OCI-LY7 (cell line): ENCODE results near the gene DRG1. TPM values are rescaled to one million over a fixed set of nuclear protein-coding genes. Genes with fewer than 3 reads are reported as not detected.
"Not testable (repeated sequence)": the region's sequence is repeated elsewhere in the genome, so short reads cannot be mapped to it uniquely, and the experiment has no call there.

ENCODE experiments used
- BruUV-seq: library from RNA; stranded (reverse); fragments of 400-500 nt; replicated peaks from 2 replicates; lab custom pipeline; 2021; lab: Mats Ljungman, UMichigan
- CTCF ChIA-PET: fragments of 300-600 bp; sonication (Branson Sonifier 250); formaldehyde crosslinking; loops from one replicate; lab custom pipeline; 2022; ENCODE audit warnings: antibody characterized with exemption; ENCODE audit not compliant: unreplicated experiment; lab: Charles Lee
- POLR2A ChIA-PET: fragments of 300-600 bp; sonication (Branson Sonifier 250); formaldehyde crosslinking; loops from one replicate; lab custom pipeline; 2022; ENCODE audit warnings: antibody characterized with exemption; lab: Charles Lee
- DNase-seq: peaks from one replicate; pipeline ENCODE4 v3.0.0-alpha.2; 2015; ENCODE audit warnings: low spot score
- H2AFZ ChIP-seq: fragments of 200-600 bp; sonication (generic), shearing (Covaris generic); 2 replicates; pipeline ENCODE4 v1.6.1; 2014; ENCODE audit warnings: mild to moderate bottlenecking, antibody characterized with exemption, low read length, moderate library complexity
- H3K27ac ChIP-seq: fragments of 200-600 bp; sonication (generic); 2 replicates; pipeline ENCODE4 v1.5.1; 2014; ENCODE audit warnings: mixed run types, low read depth, mild to moderate bottlenecking, moderate library complexity, low read length, inconsistent platforms; ENCODE audit not compliant: poor library complexity, severe bottlenecking
- H3K36me3 ChIP-seq: fragments of 200-600 bp; sonication (generic); 2 replicates; pipeline ENCODE4 v1.6.1; 2014; ENCODE audit warnings: mild to moderate bottlenecking, antibody characterized with exemption, low read length, moderate library complexity, mixed read lengths; ENCODE audit not compliant: insufficient read depth
- H3K4me1 ChIP-seq: fragments of 200-600 bp; sonication (generic); 2 replicates; pipeline ENCODE4 v1.5.1; 2014; ENCODE audit warnings: mild to moderate bottlenecking, low read length; ENCODE audit not compliant: insufficient read depth, poor library complexity, severe bottlenecking
- H3K4me2 ChIP-seq: fragments of 200-600 bp; sonication (generic); 2 replicates; pipeline ENCODE4 v1.6.1; 2014; ENCODE audit warnings: mild to moderate bottlenecking, low read length
- H3K4me3 ChIP-seq: fragments of 200-600 bp; sonication (generic); 2 replicates; pipeline ENCODE4 v1.5.1; 2014; ENCODE audit warnings: mild to moderate bottlenecking, low read depth, low read length; ENCODE audit not compliant: poor library complexity, severe bottlenecking
- H3K79me2 ChIP-seq: fragments of 200-600 bp; sonication (generic); 2 replicates; pipeline ENCODE4 v1.6.1; 2016; ENCODE audit warnings: low read depth, mild to moderate bottlenecking, low read length, moderate library complexity, mixed read lengths; ENCODE audit not compliant: insufficient read depth
- H3K9me2 ChIP-seq: fragments of 200-600 bp; sonication (generic); 2 replicates; pipeline ENCODE4 v1.6.1; 2016; ENCODE audit warnings: mild to moderate bottlenecking, low read length, mixed read lengths; ENCODE audit not compliant: insufficient read depth
- H3K9me3 ChIP-seq: fragments of 200-600 bp; sonication (generic); 2 replicates; pipeline ENCODE4 v1.6.1; 2014; ENCODE audit warnings: mild to moderate bottlenecking, mixed run types, low read length, mixed read lengths
- H4K20me1 ChIP-seq: fragments of 200-600 bp; sonication (generic); 2 replicates; pipeline ENCODE4 v1.6.1; 2014; ENCODE audit warnings: mild to moderate bottlenecking, antibody characterized with exemption, low read length, moderate library complexity, mixed read lengths; ENCODE audit not compliant: insufficient read depth
- CTCF ChIP-seq: fragments of 200-600 bp; sonication (generic); conservative IDR thresholded peaks from 2 replicates; pipeline ENCODE4 v1.5.1; 2014; ENCODE audit warnings: mild to moderate bottlenecking, antibody characterized with exemption, low read length, moderate library complexity, mixed read lengths
- EZH2phosphoT487 ChIP-seq: fragments of 200-600 bp; sonication (generic); IDR thresholded peaks from 2 replicates; pipeline ENCODE4 v1.6.1; 2018; ENCODE audit warnings: low read depth, borderline replicate concordance, mild to moderate bottlenecking, mixed run types, antibody characterized with exemption, low read length, moderate library complexity, mixed read lengths
- intact Hi-C: fragments of 100-400 bp; cut with micrococcal nuclease; formaldehyde crosslinking; loops from one replicate; pipeline ENCODE4 v1.10.0; 2022; ENCODE audit not compliant: unreplicated experiment
- total RNA-seq, 2 experiments: library from RNA; depleted of rRNA in 1 of 2; stranded (reverse); fragments of >200 nt in 1 of 2; shearing (Covaris generic) in 1 of 2; gene quantifications; 2 replicates each; pipeline ENCODE4 v1.2.3, GENCODE V29; 2014 to 2022

Gene DRG1
- total RNA-seq, 2 experiments from 2014 or later = 59.4 to 87.0 TPM

GRCh38 chr22:31394326-31394725, 5.1 kb upstream of the DRG1 start:
- H2AFZ ChIP-seq = no peak overlapping the region
- intact Hi-C loops = no loop called here
- ChIA-PET CTCF (no interaction called here), POLR2A (no interaction called here)
- no peak for DNase-seq
- TF ChIP-seq EZH2phosphoT487 (no peak), CTCF (no peak)
- no peaks in the 10 kb centered on the region for H3K36me3 ChIP-seq
- no peak overlapping the region for H3K4me3 ChIP-seq
- H3K9me3 ChIP-seq = no peaks in the 10 kb centered on the region
- no peak overlapping the region for H3K27ac ChIP-seq
- no peaks in the 10 kb centered on the region for H3K79me2 ChIP-seq
- no TSS peak for BruUV-seq
- no peak overlapping the region for H3K4me2 ChIP-seq
- peaks cover 12% of the 10 kb centered on the region for H3K4me1 ChIP-seq
- H4K20me1 ChIP-seq = no peaks in the 10 kb centered on the region
- no peaks in the 10 kb centered on the region for H3K9me2 ChIP-seq

GRCh38 chr22:31398231-31398630, 1.2 kb upstream of the DRG1 start:
- peaks cover 21% of the 10 kb centered on the region for H3K4me1 ChIP-seq
- peak overlapping the region; percentile 54 for H3K27ac ChIP-seq
- H3K9me2 ChIP-seq = no peaks in the 10 kb centered on the region
- H3K4me2 ChIP-seq = peak overlapping the region; percentile 91
- DNase-seq = no peak
- peak overlapping the region; percentile 90 for H2AFZ ChIP-seq
- peak overlapping the region; percentile 92 for H3K4me3 ChIP-seq
- H3K36me3 ChIP-seq = peaks cover 23% of the 10 kb centered on the region
- CTCF ChIA-PET = no interaction called here
- POLR2A ChIA-PET = interaction anchor here (1.0 kb wide), 1 partner anchor 51 kb away, joined by 3 read pairs; no protein-coding TSS in a partner anchor
- no peaks in the 10 kb centered on the region for H3K9me3 ChIP-seq
- intact Hi-C loops = no loop called here
- BruUV-seq = no TSS peak
- peaks cover 39% of the 10 kb centered on the region for H3K79me2 ChIP-seq
- H4K20me1 ChIP-seq = no peaks in the 10 kb centered on the region
- TF ChIP-seq EZH2phosphoT487 = no peak
- TF ChIP-seq CTCF = no peak

GRCh38 chr22:31400023-31400397, 606 bp downstream of the DRG1 start:
- TF ChIP-seq EZH2phosphoT487 = no peak
- no peak for TF ChIP-seq CTCF
- DNase-seq = no peak
- Histone ChIP-seq H3K36me3 (peaks cover 41% of the 10 kb centered on the region), H2AFZ (peak overlapping the region; percentile 60; the same call in 1 of the 2 replicates), H3K4me2 (peak overlapping the region; percentile 75), H3K4me3 (peak overlapping the region; percentile 92), H4K20me1 (no peaks in the 10 kb centered on the region), H3K4me1 (peaks cover 21% of the 10 kb centered on the region), H3K9me2 (no peaks in the 10 kb centered on the region), H3K27ac (peak overlapping the region; percentile 54), H3K9me3 (no peaks in the 10 kb centered on the region), H3K79me2 (peaks cover 47% of the 10 kb centered on the region)
- ChIA-PET CTCF (no interaction called here), POLR2A (interaction anchor here (0.6 to 0.9 kb wide), 2 partner anchors 19 to 53 kb away, joined by 3 to 4 read pairs; partner anchors contain the start of gene PATZ1)
- BruUV-seq = no TSS peak
- intact Hi-C loops = no loop called here

GRCh38 chr22:31402350-31402749, 2.9 kb downstream of the DRG1 start:
- Histone ChIP-seq H3K4me1 (peaks cover 21% of the 10 kb centered on the region), H3K79me2 (peaks cover 64% of the 10 kb centered on the region), H3K36me3 (peaks cover 63% of the 10 kb centered on the region)
- intact Hi-C loops, CTCF ChIA-PET, H3K9me2 ChIP-seq, H3K4me3 ChIP-seq, H4K20me1 ChIP-seq, DNase-seq, H3K27ac ChIP-seq, H3K4me2 ChIP-seq, H3K9me3 ChIP-seq, POLR2A ChIA-PET, H2AFZ ChIP-seq, BruUV-seq: not testable (repeated sequence)
